Spleen (tissue), 7 donors: ENCODE data around the gene MAMDC2.

ENCODE experiments used
- POLR2A ChIP-seq, 3 donors: fragments of 450-650 bp; IDR thresholded peaks; one replicate each; pipeline ENCODE4 v1.5.1; 2017; ENCODE audit warnings: antibody characterized with exemption in 3 of 3, mild to moderate bottlenecking in 1 of 3
- POLR2AphosphoS5 ChIP-seq, 3 donors: sonication (generic); formaldehyde crosslinking; IDR thresholded peaks; one replicate each; pipeline ENCODE4 v1.5.1; 2017; ENCODE audit warnings: antibody characterized with exemption in 3 of 3
- TF ChIP-seq, protein P1 (sequence below), 11 experiments: fragments of 200-600 bp in 7 of 11; fragments of 450-650 bp in 4 of 11; sonication (generic) in 4 of 11; IDR thresholded peaks in 8 of 11; conservative IDR thresholded peaks in 3 of 11; 1 replicate in 7 of 11; 2 replicates in 4 of 11; pipeline versions ENCODE4 v1.4.0 to v1.8.0; 2016 to 2021; ENCODE audit warnings: antibody characterized with exemption in 11 of 11, inconsistent platforms in 4 of 11, mild to moderate bottlenecking in 1 of 11
- donor health status: DM: no; HTN: no; CAD: no; lungs with moderate emphysema.
- donor health status: DM: no; HTN: no; CAD: no.
- donor health status: DM: no; HTN: no; CAD: no.

DNA sequence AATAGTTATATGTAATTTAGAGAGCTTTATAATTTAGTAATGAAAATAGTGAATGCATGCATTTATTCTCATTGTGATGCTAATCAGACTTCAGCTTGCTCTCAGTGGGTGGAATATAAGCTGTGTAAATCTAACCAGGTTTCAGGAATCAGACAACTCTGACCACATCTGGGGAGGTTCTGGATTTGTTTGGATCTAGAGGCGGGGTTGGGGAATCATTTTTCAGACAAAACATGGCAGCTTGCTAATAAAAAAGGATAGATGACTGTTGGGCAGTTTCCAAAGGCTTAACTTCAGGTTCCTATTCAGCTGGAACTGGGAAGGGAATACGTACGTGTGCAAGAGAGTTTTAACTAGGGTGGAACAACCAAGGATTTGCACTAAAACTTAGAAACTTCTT, 43.2 kb upstream of the MAMDC2 start:
- TF ChIP-seq POLR2A (IDR thresholded peaks at IDR 0.05) (no peak), POLR2AphosphoS5 (IDR thresholded peaks at IDR 0.05) (no peak)
- TF ChIP-seq, protein P1, sequence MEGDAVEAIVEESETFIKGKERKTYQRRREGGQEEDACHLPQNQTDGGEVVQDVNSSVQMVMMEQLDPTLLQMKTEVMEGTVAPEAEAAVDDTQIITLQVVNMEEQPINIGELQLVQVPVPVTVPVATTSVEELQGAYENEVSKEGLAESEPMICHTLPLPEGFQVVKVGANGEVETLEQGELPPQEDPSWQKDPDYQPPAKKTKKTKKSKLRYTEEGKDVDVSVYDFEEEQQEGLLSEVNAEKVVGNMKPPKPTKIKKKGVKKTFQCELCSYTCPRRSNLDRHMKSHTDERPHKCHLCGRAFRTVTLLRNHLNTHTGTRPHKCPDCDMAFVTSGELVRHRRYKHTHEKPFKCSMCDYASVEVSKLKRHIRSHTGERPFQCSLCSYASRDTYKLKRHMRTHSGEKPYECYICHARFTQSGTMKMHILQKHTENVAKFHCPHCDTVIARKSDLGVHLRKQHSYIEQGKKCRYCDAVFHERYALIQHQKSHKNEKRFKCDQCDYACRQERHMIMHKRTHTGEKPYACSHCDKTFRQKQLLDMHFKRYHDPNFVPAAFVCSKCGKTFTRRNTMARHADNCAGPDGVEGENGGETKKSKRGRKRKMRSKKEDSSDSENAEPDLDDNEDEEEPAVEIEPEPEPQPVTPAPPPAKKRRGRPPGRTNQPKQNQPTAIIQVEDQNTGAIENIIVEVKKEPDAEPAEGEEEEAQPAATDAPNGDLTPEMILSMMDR (IDR thresholded peaks at IDR 0.05 in 8 of 11, conservative IDR thresholded peaks at IDR 0.05 in 3 of 11), result no peak
